ENCODE data around the gene TMEM267. TPM values are rescaled to one million over a fixed set of nuclear protein-coding genes. Genes with fewer than 3 reads are reported as not detected.
"Not testable (repeated sequence)": the region's sequence is repeated elsewhere in the genome, so short reads cannot be mapped to it uniquely, and the experiment has no call there.

Gene TMEM267
- total RNA-seq, 1 donor from 2014 or later: 10.2 TPM

GRCh38 chr5:43456556-43456955 is 27.1 kb downstream of the TMEM267 start:
- H3K27ac Mint-ChIP-seq (ENCODE audit: unreplicated experiment): no peak overlapping the region
- H3K4me1 Mint-ChIP-seq: no peaks in the 10 kb centered on the region
- no peak for DNase-seq (ENCODE audit: low read depth, low spot score)
- TF ChIP-seq CTCF (conservative IDR thresholded peaks at IDR 0.05): no peak
- H3K4me3 Mint-ChIP-seq: no peak overlapping the region
- no peaks in the 10 kb centered on the region for H3K27me3 Mint-ChIP-seq (ENCODE audit: low read depth)
- H3K36me3 Mint-ChIP-seq (ENCODE audit: low read depth): peaks cover 40% of the 10 kb centered on the region
- peaks cover 10% of the 10 kb centered on the region for H3K9me3 Mint-ChIP-seq

- Mint-ChIP-seq H3K9me3 (peaks cover 27% of the 10 kb centered on the region), H3K27ac (ENCODE audit: unreplicated experiment) (peak overlapping the region; percentile 43), H3K36me3 (ENCODE audit: low read depth) (peaks cover 45% of the 10 kb centered on the region)
- H3K4me3 Mint-ChIP-seq; DNase-seq (ENCODE audit: low read depth, low spot score); H3K27me3 Mint-ChIP-seq (ENCODE audit: low read depth); H3K4me1 Mint-ChIP-seq: not testable (repeated sequence)
Observed at GRCh38 chr5:43441575-43441974, 42.1 kb downstream of the TMEM267 start.

- TF ChIP-seq CTCF (conservative IDR thresholded peaks at IDR 0.05): no peak
- Mint-ChIP-seq H3K27me3 (ENCODE audit: low read depth) (no peaks in the 10 kb centered on the region), H3K9me3 (peaks cover 17% of the 10 kb centered on the region), H3K4me3 (no peak overlapping the region), H3K27ac (ENCODE audit: unreplicated experiment) (no peak overlapping the region), H3K36me3 (ENCODE audit: low read depth) (peaks cover 23% of the 10 kb centered on the region), H3K4me1 (no peaks in the 10 kb centered on the region)
- DNase-seq (ENCODE audit: low read depth, low spot score): no peak
Observed at GRCh38 chr5:43437062-43437660, 46.5 kb downstream of the TMEM267 start.

GRCh38 chr5:43433382-43433781 is 50.3 kb downstream of the TMEM267 start:
- Mint-ChIP-seq H3K36me3 (ENCODE audit: low read depth) (peaks cover 6% of the 10 kb centered on the region), H3K27me3 (ENCODE audit: low read depth) (no peaks in the 10 kb centered on the region), H3K27ac (ENCODE audit: unreplicated experiment) (no peak overlapping the region)

GRCh38 chr5:43432486-43433375 is 50.9 kb downstream of the TMEM267 start:
- DNase-seq (ENCODE audit: low read depth, low spot score): no peak
- Mint-ChIP-seq H3K27me3 (ENCODE audit: low read depth) (no peaks in the 10 kb centered on the region), H3K4me1 (no peaks in the 10 kb centered on the region), H3K36me3 (ENCODE audit: low read depth) (peaks cover under 1% of the 10 kb centered on the region), H3K27ac (ENCODE audit: unreplicated experiment) (no peak overlapping the region), H3K9me3 (peaks cover 10% of the 10 kb centered on the region), H3K4me3 (no peak overlapping the region)
- TF ChIP-seq CTCF (conservative IDR thresholded peaks at IDR 0.05): no peak

More at GRCh38 chr5:43433382-43433781, 50.3 kb downstream of the TMEM267 start:
- Mint-ChIP-seq H3K4me1 (no peaks in the 10 kb centered on the region), H3K4me3 (no peak overlapping the region), H3K9me3 (peaks cover 15% of the 10 kb centered on the region)
- DNase-seq (ENCODE audit: low read depth, low spot score): no peak
- no peak for TF ChIP-seq CTCF (conservative IDR thresholded peaks at IDR 0.05)

- no peak overlapping the region for H3K27ac Mint-ChIP-seq (ENCODE audit: unreplicated experiment)
- TF ChIP-seq CTCF (conservative IDR thresholded peaks at IDR 0.05): no peak
- H3K27me3 Mint-ChIP-seq (ENCODE audit: low read depth): no peaks in the 10 kb centered on the region
- DNase-seq (ENCODE audit: low read depth, low spot score): no peak
- peaks cover 5% of the 10 kb centered on the region for H3K9me3 Mint-ChIP-seq
- no peaks in the 10 kb centered on the region for H3K36me3 Mint-ChIP-seq (ENCODE audit: low read depth)
- no peaks in the 10 kb centered on the region for H3K4me1 Mint-ChIP-seq
- no peak overlapping the region for H3K4me3 Mint-ChIP-seq
Observed at GRCh38 chr5:43429706-43430105, 54.0 kb downstream of the TMEM267 start.
